Smooth muscle cell (in vitro differentiated cells): ENCODE results near the gene MED1. TPM values are rescaled to one million over a fixed set of nuclear protein-coding genes. Genes with fewer than 3 reads are reported as not detected.

Experiments
- DNase-seq: peaks from one replicate; lab custom pipeline; 2025; ENCODE audit not compliant: unreplicated experiment; lab: John Stamatoyannopoulos, UW
- H2AFZ ChIP-seq: fragments of 200-600 bp; sonication (generic); 2 replicates; pipeline ENCODE4 v1.6.0; 2016; ENCODE audit warnings: antibody characterized with exemption, low read depth, mild to moderate bottlenecking
- H3F3A ChIP-seq: fragments of 200-600 bp; sonication (generic); 2 replicates; pipeline ENCODE4 v1.6.0; 2017; ENCODE audit warnings: antibody characterized with exemption, low read depth
- H3K27ac ChIP-seq: fragments of 200-600 bp; sonication (generic); 2 replicates; pipeline ENCODE4 v1.5.1; 2016; ENCODE audit warnings: low read depth, mild to moderate bottlenecking
- H3K27me3 ChIP-seq: fragments of 200-600 bp; sonication (generic); 2 replicates; pipeline ENCODE4 v1.6.1; 2016; ENCODE audit warnings: low read depth, mild to moderate bottlenecking
- H3K36me3 ChIP-seq: fragments of 200-600 bp; sonication (generic); 2 replicates; pipeline ENCODE4 v1.5.1; 2016; ENCODE audit warnings: low read depth
- H3K4me1 ChIP-seq: fragments of 200-600 bp; sonication (generic); 2 replicates; pipeline ENCODE4 v1.5.1; 2016; ENCODE audit warnings: low read depth
- H3K4me2 ChIP-seq: fragments of 200-600 bp; sonication (generic); 2 replicates; pipeline ENCODE4 v1.6.0; 2016; ENCODE audit warnings: mild to moderate bottlenecking
- H3K4me3 ChIP-seq: fragments of 200-600 bp; sonication (generic); 2 replicates; pipeline ENCODE4 v1.5.1; 2016; ENCODE audit warnings: mild to moderate bottlenecking
- H3K79me2 ChIP-seq: fragments of 200-600 bp; sonication (generic); 2 replicates; pipeline ENCODE4 v1.6.0; 2016; ENCODE audit warnings: low read depth, mild to moderate bottlenecking
- H3K9ac ChIP-seq: fragments of 200-600 bp; sonication (generic); 2 replicates; pipeline ENCODE4 v1.6.0; 2016; ENCODE audit warnings: low read depth
- H3K9me3 ChIP-seq: fragments of 200-600 bp; sonication (generic); replicated peaks from 2 replicates; pipeline ENCODE4 v1.5.1; 2016; ENCODE audit warnings: low read depth
- H4K20me1 ChIP-seq: fragments of 200-600 bp; sonication (generic); 2 replicates; pipeline ENCODE4 v1.6.0; 2016; ENCODE audit warnings: low read depth
- WGBS: methylation state at CpG from one replicate; pipeline ENCODE4 v1.1.7; 2016; ENCODE audit warnings: low lambda C conversion rate; 5-methylcytosine and 5-hydroxymethylcytosine counted together
- polyA plus RNA-seq: library from polyadenylated mRNA; unstranded; fragments of >200 nt; fragmentation: Nextera tagmentation; extraction: Ambion mirVana; gene quantifications from 2 replicates; pipeline ENCODE4 v1.2.1, GENCODE V29; 2016
- total RNA-seq: library from RNA; depleted of rRNA; stranded (reverse); fragments of >200 nt; gene quantifications from 2 replicates; pipeline ENCODE4 v1.2.3, GENCODE V29; 2014
- TF ChIP-seq, protein P1 (sequence below): fragments of 200-600 bp; sonication (generic); IDR thresholded peaks from 2 replicates; pipeline ENCODE4 v1.5.1; 2017; ENCODE audit warnings: borderline replicate concordance, mild to moderate bottlenecking, antibody characterized with exemption; ENCODE audit not compliant: insufficient read depth, poor library complexity, severe bottlenecking

MED1 gene
- total and polyA plus RNA-seq, 2 experiments from 2014 or later = 9.5 to 25.3 TPM

DNA sequence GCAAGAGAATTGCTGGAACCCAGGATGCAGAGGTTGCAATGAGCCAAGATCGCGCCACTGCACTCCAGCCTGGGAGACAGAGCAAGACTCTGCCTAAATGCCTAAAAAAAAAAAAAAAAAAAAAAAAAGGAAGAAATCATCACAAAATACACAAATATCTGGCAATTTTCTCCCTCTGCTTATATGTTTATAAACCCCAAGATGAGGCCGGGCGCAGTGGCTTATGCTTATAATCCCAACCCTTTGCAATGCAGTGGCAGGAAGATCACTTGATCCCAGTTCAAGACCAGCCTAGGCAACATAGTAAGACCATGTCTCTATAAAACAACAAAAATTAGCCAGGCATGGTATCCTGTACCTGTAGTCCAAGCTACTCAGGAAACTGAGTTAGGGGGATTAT, 21.5 kb downstream of the MED1 start:
- 100% methylated on average over 4 of the region's 4 CpGs for WGBS
- TF ChIP-seq, protein P1, sequence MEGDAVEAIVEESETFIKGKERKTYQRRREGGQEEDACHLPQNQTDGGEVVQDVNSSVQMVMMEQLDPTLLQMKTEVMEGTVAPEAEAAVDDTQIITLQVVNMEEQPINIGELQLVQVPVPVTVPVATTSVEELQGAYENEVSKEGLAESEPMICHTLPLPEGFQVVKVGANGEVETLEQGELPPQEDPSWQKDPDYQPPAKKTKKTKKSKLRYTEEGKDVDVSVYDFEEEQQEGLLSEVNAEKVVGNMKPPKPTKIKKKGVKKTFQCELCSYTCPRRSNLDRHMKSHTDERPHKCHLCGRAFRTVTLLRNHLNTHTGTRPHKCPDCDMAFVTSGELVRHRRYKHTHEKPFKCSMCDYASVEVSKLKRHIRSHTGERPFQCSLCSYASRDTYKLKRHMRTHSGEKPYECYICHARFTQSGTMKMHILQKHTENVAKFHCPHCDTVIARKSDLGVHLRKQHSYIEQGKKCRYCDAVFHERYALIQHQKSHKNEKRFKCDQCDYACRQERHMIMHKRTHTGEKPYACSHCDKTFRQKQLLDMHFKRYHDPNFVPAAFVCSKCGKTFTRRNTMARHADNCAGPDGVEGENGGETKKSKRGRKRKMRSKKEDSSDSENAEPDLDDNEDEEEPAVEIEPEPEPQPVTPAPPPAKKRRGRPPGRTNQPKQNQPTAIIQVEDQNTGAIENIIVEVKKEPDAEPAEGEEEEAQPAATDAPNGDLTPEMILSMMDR = no peak
- H3K27ac ChIP-seq = no peak overlapping the region
- no peak overlapping the region for H3K4me2 ChIP-seq
- no peaks in the 10 kb centered on the region for H3F3A ChIP-seq
- H4K20me1 ChIP-seq = peaks cover 6% of the 10 kb centered on the region
- H3K27me3 ChIP-seq = no peaks in the 10 kb centered on the region
- DNase-seq = no peak
- H3K9ac ChIP-seq = no peak overlapping the region
- H3K79me2 ChIP-seq = no peaks in the 10 kb centered on the region
- H2AFZ ChIP-seq = no peak overlapping the region
- H3K4me3 ChIP-seq = no peak overlapping the region
- H3K9me3 ChIP-seq = no peaks in the 10 kb centered on the region
- peaks cover 19% of the 10 kb centered on the region for H3K36me3 ChIP-seq
- no peaks in the 10 kb centered on the region for H3K4me1 ChIP-seq

DNA sequence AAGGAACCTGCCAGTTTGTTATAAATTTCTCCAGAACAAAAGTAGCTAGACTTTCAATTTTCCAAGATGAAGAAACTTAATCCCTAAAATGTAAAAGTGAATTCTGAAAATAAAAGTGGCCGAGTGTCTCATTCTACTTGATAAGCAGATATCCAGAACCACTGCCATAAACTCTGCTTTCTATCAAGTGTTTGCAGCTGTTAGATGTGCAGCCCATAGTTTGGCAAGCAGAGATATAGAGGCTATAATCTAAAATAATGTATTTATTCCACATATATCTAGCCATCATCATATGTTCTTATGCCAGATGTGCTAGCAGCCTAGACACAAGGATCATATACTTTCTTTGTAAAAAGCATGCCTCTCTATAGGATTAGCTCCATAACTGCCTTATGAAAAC, 34.9 kb downstream of the MED1 start:
- Histone ChIP-seq H3K27ac (no peak overlapping the region), H3K27me3 (no peaks in the 10 kb centered on the region)

DNA sequence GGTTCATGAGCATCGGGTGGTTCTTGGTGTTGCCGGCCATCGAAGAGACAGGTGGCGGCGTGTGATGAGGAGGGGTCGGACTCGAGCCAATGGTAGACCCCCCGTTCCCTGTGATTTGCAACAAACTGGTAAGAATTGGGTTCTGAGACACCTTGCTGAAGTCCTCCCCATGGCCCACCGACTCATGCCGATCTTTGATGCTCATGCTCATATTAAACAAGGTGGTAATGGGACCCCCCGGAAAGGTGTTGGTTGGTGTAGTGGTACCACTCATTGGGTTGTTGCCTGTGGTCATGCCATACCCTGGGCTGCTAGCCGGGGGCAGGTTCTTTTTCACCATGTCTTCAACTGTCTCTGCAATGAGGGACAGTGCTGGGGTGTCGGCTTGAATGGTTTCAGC, 40.8 kb downstream of the MED1 start:
- Histone ChIP-seq H3F3A (peaks cover 13% of the 10 kb centered on the region), H3K36me3 (peaks cover 16% of the 10 kb centered on the region), H3K9me3 (no peaks in the 10 kb centered on the region), H3K79me2 (no peaks in the 10 kb centered on the region), H3K9ac (no peak overlapping the region), H3K4me2 (no peak overlapping the region), H3K27me3 (no peaks in the 10 kb centered on the region), H4K20me1 (no peaks in the 10 kb centered on the region), H3K4me1 (no peaks in the 10 kb centered on the region), H2AFZ (no peak overlapping the region), H3K27ac (no peak overlapping the region), H3K4me3 (no peak overlapping the region)
- TF ChIP-seq, protein P1 = no peak
- WGBS = 98% methylated on average over 13 of the region's 13 CpGs
- no peak for DNase-seq

More for the DNA sequence above, 34.9 kb downstream of the MED1 start:
- Histone ChIP-seq H3K79me2 (no peaks in the 10 kb centered on the region), H3K9me3 (no peaks in the 10 kb centered on the region), H3K36me3 (peaks cover 28% of the 10 kb centered on the region), H3K9ac (no peak overlapping the region), H3F3A (no peaks in the 10 kb centered on the region), H3K4me3 (no peak overlapping the region), H4K20me1 (no peaks in the 10 kb centered on the region), H2AFZ (no peak overlapping the region), H3K4me1 (no peaks in the 10 kb centered on the region), H3K4me2 (no peak overlapping the region)
- TF ChIP-seq, protein P1 = no peak
- no peak for DNase-seq
- WGBS = 92% methylated on average over 1 of the region's 1 CpG

DNA sequence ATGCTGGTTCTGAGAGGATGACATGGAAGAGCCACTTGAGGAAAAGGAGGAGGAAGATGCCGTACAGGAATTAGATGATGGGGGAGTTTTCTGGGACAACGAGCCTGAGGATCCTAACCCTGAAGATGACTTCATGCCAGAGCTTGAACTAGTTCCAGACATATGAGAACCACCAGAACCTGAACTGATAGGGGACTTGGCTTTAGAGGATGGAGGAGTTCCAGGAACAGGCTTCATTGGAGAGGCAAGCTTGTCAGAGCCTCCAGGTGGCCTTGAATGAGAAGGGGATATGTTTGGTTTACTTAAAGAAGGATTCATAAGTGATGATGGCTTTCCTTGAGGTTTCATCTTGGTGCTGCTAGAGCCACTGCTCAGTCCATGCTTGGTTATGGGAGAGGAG, 42.7 kb downstream of the MED1 start:
- no peak overlapping the region for H3K4me3 ChIP-seq
- H3K9ac ChIP-seq = no peak overlapping the region
- H4K20me1 ChIP-seq = peaks cover 5% of the 10 kb centered on the region
- 95% methylated on average over 2 of the region's 2 CpGs for WGBS
- no peak overlapping the region for H3K4me2 ChIP-seq
- peaks cover 10% of the 10 kb centered on the region for H3K36me3 ChIP-seq
- no peaks in the 10 kb centered on the region for H3K9me3 ChIP-seq
- H2AFZ ChIP-seq = no peak overlapping the region
- H3F3A ChIP-seq = peaks cover 19% of the 10 kb centered on the region
- peaks cover 2% of the 10 kb centered on the region for H3K4me1 ChIP-seq
- no peaks in the 10 kb centered on the region for H3K27me3 ChIP-seq
- H3K27ac ChIP-seq = no peak overlapping the region
- TF ChIP-seq, protein P1 = no peak
- DNase-seq = no peak
- H3K79me2 ChIP-seq = no peaks in the 10 kb centered on the region
